Central memory CD4-positive, alpha-beta T cell (primary cell): ENCODE results near the gene MMRN2.
"Not testable (repeated sequence)": the region's sequence is repeated elsewhere in the genome, so short reads cannot be mapped to it uniquely, and the experiment has no call there.

Experiments used
- DNase-seq: peaks from one replicate; pipeline ENCODE4 v3.0.0; 2022

The MMRN2 gene

DNA sequence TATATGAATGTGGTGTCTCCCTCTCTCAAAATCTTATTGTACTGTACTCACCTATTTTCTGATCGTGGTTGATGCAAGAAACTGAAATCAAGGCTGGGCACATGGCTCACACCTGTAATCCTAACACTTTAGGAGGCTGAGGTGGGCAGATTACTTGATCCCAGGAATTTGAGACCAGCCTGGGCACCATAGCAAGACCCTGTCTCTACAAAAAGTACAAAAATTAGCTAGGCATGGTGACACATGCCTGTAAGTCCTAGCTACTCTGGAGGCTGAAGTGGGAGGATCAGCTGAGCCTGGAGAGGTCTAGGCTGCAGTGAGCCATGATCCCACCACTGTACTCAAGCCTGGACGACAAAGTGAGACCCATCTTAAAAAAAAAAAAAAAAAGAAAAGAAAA lies 16.0 kb downstream of the MMRN2 start:
- DNase-seq, result no peak

DNA sequence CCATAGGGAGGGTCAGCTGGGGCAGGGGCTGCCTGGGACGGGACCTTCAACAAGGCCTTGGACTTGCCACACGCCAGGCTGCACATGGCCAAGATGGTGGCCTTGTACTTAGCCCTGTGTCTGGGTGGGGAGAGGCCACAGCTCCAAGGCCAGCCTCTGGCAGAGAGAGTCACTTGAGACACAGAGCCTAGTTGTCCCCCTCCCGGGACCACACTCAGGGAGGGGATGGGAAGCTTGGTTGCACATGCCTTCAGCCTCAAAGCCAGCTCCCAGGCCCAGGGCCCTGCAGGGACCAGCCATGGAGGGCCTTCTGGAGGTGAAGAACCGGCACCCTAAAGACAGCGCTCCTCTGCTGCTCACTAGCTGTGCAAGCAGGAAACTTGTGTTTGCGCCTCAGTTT lies 16.7 kb downstream of the MMRN2 start:
- no peak for DNase-seq

DNA sequence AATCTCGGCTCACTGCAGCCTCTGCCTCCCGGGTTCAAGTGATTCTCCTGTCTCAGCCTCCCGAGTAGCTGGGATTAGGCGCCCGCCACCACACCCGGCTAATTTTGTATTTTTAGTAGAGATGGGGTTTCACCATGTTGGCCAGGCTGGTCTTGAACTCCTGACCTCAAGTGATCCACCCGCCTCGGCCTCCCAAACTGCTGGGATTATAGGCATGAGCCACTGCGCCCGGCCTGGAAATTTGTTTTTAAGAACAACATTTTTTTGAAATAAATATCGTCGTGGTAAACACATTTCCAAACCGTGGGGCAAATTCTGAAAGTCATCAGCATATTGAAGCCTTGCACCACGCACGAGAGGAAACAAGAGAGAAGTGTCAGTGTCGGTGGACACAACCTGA lies 17.3 kb downstream of the MMRN2 start:
- not testable (repeated sequence) for DNase-seq

DNA sequence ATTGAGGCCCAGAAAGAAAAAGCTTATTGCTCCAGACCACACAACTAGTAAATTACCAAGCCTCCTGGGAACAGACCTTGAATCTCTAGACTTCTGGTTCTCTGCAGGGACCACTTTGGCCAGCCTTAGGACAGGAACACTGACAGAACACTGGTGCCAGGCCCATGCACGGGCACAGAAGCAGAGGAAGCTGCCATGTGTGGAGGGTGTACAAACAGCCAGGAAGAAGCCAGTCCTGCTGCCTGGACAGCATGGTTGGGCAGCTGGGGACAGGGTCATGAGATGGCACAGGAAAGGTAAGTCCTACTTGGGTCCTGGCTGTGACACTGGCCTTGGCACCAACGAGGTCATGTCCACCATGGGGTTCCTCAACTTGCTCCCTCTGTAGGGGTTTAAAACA lies 19.2 kb downstream of the MMRN2 start:
- DNase-seq, result no peak

DNA sequence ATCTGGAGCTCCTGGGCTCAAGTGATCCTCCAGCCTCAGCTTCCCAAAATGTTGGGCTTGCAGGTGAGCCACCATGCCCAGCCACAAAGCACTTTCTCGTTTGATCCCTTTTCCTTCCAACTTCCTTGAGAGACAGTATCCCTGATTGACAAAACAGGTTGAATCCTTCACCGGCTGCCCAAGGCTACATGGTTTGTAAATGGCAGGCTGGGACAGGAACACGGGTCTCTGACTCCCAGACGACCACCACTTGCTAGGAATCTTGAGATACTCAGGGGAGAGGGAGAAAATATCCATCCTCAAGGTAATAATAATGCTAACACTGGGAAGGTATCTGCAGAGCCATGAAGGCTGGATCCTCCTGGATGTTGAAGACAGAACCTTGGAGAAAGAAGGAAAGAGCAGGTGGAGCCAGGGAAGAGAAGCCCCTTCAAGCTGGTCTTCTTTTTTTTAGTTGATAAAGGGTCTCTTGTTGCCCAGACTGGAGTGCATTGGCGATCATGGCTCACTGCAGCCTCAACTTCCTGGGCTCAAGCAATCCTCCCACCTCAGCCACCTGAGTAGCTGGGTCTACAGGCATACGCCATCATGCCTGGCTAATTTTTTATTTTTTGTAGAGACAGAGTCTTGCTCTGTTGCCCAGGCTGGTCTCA lies 19.8 kb downstream of the MMRN2 start:
- DNase-seq, result no peak

DNA sequence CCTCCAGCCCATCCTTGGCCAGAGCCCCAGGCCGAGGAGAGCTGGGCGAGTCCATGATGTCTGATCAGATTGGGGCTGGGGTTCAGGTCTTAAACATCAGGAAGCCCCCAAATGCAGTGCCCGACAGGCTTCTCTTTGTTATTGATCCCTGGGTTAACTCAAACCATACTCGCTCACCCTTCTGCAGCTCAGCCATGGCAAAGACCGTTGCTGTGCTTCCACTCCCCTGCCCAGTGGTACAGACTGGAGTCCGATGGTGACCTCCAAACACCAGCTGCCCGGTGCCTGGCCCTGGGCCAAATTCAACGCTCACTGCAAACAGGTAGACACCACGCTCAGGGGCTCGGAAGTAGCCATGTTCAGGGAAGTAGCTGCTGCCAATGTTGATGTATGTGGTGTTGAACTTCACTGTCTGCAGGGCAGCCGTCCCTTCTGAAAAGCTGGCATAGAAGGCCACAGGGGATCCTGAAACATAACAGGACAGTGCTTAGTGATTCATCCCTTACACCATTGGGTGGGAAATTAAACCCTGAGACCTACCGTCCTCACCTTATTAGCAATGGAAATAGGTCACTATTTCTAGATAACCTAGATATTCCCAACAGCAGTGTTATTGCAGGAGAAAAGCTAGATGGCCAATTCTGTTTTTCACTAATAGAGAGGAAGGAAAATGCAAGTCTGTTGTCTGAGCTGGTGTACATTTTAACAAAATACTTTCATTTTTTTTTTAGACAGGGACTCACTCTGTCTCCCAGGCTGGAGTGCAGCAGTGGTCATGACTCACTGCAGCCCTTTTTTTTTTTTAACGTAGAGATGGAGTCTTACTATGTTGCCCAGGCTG lies 20.5 kb downstream of the MMRN2 start:
- no peak for DNase-seq

DNA sequence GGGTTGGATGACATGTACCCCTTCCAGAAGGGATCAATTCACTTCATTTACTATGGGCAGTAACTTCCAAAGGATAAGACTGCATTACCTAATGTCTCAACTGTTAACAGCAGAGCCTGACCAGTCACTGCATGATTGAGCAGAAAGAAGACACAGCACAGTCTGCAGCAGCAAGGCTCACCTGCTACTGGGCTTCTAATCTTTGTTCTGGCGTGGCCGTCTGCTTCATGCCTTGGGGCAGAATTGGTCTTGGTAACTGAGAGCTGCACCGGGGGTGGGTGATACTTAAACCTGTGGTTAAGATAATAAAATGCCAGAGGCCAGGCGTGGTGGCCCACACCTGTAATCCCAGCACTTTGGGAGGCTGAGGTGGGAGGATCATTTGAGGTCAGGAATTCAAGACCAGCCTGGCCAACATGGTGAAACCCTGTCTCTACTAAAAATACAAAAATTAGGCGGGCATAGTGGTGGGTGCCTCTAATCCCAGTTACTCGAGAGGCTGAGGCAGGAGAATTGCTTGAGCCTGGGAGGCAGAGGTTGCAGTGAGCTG lies 23.2 kb downstream of the MMRN2 start:
- not testable (repeated sequence) for DNase-seq

DNA sequence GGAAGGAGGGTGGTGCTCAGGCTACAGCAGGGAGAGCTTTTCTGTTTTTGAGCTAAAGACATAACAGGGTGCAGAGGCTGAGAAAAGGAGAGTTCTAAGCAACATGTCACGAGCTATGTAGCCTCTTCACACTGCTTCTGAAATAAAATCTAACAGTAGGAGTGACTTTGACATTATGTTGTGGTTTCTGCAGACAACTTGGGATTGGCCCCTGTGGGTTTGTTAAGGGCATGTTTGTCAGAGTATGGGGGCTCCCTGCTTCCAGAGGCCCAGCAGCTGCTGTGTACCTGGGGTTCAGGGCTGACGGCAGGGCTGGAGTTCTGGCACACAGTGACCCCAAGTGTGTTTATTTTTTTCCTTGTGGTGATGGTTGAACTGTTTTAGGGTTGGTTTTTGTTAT lies 24.7 kb downstream of the MMRN2 start:
- no peak for DNase-seq

DNA sequence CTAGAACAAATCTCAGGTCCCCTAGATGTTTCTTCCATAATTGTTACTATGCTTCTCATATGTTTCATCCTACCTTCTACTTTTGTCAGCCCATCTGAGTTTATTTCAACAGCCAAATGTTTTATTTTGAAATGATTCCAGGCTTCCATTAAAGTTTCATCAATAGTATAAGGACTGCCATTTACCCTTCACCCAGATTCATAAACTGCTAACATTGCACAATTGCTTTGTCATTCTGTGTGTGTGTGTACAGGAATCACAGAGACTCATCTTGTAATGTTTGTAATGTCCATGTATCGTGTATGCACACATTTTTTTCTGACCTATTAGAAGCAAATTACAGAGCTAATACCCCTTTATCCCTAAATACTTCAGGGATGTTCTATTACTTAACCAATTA lies 25.5 kb downstream of the MMRN2 start:
- no peak for DNase-seq

DNA sequence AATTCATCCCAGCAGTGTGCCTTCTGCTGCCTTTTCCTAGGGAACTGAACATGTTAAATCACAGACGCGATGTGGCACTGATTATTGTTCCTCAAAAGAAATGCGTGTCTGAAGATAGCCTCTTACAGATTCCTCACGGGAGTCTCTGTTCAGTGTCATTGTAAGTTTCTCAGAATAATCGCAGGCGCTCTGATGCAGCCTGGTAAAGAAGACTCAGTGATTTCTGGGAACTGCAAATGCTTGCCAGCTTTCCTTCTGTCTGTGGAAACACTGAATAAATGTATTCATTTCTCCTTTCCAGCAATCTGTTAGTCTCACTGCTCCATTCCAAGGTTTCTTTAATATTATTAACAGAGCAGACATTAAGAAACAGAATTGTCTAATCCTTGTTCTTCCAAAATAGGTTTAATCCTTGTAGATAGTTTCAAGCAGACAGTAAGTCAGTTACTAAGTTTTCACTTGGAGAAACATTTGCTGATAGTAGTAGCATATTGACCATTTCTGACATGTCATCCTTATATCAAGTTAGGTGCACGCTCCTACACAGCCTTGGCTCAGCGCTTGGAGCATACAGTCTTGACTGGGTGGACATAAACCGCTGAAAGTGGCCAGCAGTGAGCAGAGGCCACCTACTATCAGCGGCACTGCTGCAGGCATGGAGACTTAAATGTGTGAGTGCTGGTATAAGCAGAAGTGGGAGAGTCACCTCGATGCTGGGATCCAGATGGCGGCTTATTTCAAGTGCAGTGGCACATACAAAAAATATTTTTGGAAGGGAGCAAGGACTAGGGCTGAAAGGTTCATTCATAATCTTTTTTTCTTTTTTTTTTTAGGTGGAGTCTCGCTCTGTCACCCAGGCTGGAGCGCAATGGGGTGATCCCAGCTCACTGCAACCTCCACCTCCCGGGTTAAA lies 27.7 kb downstream of the MMRN2 start:
- DNase-seq, result no peak

DNA sequence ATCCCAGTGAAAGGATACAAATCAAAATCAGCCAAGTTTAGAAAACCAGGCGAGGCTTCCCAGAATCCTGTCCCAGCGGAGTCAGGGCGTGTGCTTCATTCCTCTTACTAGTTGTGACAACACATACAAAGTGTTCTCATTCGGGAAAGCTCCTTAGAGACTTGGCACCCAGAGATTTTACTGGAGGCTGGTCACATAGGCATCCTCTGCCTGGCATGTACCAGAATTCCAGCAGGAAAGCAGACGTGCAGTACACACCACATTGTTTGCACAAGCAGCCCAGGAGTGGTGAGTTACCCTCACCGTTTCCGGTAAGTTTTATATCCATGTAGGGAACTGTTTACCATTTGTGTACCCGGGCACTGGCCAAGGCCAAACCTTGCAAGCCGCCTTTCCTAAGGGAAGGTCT lies 34.9 kb downstream of the MMRN2 start:
- DNase-seq, result no peak

DNA sequence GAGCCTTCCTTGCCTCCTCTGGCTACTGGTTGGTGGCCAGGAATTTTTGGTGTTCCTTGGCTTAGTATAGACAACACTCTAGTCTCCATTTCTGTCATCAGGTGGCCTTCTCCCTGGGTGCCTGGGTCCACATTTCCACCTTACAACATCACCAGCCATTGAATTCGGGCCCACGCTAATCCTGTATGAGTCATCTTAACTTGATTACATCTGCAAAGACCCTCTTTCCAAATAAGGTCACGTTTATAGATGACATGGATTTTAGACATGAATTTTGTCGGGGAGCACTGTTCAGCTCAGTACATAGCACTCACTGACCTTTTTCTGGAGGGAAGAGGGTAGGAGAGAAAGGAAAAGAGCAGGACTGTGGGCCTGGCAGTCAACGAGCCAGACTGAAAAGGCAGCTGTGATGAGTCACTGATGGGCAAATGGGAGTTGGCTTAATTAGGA lies 39.4 kb downstream of the MMRN2 start:
- no peak for DNase-seq

DNA sequence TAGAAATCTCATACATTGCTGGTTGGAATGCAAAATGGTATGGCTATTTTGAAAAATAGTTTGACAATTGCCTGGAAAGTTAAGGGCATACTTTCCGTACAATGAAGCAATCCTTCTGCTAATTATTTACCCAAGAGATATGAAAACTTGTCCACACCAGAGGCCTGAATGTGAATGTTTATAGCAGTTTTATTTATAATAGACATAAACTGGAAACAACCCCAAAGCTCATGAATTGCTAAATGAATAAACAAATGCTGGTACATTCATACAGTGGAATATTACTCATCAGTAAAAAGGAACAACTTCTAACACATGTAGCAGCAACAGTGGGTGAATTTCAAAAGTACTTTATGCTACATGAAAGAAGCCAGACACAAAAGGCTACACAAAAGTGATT lies 42.7 kb downstream of the MMRN2 start:
- DNase-seq, result no peak

DNA sequence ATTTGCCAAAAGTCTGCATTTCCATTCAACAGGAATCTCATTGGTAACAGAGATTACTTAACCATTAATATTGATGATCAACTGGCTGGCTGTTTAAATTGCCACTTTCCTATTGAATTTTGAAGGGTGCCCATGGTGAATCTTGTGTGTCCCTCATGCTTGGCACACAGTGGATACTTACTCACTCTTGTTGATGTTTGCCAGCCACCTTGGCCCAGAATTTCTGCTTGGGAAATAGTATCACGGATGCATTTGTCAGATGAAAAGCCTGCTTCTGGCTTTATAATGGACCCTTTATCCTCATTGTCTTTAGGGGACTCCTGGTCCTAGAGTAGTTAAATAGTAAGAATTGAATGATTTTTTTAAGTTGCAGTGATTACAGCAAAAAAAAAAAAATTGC lies 52.0 kb downstream of the MMRN2 start:
- DNase-seq, result no peak

DNA sequence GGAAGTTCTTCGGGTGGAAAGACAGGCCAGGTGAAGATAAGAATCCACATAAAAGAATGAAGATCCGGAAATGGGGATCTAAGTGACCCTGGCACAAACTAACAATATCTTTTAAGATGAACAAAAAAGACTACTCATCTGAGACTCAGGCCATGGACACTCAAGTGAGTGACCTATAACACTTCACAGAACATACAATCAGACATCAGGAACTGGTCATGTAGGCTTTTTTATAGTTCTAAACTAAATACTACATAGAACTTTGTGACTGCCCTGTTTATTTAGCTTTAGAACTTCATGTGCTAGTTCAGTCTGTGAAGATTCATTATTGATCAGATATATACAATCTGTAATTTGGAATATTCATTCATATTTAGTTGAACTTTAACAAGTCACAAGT lies 52.8 kb downstream of the MMRN2 start:
- no peak for DNase-seq

DNA sequence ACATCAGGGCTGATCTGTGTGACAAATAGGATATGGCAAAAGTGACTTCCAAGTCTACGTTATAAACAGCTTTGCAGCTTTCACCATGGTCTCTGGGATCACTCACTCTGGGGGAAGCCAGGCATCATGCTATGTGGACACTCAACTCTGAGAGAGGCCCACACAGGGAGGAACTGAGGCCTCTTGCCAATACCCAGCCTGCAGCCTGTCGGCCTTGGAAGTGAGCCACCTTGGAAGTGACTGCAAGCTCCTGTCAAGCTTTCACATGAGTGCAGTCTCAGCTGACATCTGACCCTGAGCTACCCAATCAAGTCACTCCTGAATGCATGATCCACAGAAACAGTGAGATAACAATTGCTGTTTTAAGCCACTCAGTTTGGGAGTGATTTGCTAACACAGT lies 56.5 kb downstream of the MMRN2 start:
- DNase-seq, result no peak

DNA sequence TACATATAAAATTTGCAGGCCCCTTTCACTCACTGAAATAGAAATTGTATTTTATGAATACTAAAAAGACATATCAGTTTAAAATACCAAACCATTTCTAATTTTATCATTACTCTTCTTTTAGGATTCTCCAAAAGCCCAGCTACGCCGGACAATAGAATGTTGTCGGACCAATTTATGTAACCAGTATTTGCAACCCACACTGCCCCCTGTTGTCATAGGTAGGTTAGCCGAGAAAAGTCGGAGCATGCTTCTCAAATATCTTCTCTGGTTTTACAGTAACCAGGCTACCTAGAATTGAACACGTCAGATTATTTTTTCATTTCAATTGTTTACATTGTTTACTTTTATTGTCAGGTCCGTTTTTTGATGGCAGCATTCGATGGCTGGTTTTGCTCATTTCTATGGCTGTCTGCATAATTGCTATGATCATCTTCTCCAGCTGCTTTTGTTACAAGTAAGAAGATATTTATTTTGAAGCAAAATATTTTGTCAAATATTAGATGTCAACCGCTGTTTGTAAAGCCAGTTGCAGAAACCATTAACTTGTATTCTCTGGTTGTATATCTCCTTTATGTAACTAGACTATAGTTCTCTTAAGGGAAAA lies 57.6 kb downstream of the MMRN2 start:
- DNase-seq, result peak; percentile 14

DNA sequence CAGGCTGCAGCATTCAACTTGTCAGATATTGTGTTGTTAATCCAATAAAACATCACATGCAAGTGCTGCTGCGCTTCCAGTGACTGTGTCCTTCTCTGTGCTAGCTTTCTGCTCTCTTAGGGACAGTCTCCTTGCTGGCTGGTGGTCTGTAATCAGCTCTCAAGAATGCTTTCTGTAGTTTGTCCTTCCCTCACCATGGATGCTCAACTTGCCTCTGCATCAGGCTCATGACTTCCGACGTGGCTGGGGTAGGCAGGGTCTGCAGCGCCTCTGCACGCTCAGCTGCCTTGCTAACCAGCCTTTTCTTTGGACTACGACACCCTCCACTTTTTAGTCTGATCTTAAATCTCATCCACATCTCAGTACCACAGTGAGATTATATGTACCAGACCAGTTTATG lies 58.3 kb downstream of the MMRN2 start:
- DNase-seq, result no peak

DNA sequence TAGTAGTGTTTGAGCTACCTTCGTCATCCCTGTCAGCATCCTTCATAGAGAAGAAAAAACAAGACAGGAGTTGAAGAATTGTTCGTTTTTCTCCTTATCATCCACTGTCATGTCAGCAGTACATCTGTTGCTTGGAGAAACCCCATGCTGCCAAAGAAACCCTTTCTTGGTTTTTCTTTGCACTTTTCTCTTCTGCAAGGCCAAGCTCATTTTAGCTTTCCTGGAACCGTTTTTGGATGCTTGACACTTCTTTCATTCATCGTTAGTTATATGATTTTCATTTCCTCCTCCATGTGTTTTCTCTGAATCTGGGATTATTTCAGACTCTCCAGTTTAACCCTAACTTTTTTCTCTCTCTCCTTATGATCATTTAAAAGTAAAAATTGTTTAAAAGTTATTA lies 58.9 kb downstream of the MMRN2 start:
- DNase-seq, result no peak

DNA sequence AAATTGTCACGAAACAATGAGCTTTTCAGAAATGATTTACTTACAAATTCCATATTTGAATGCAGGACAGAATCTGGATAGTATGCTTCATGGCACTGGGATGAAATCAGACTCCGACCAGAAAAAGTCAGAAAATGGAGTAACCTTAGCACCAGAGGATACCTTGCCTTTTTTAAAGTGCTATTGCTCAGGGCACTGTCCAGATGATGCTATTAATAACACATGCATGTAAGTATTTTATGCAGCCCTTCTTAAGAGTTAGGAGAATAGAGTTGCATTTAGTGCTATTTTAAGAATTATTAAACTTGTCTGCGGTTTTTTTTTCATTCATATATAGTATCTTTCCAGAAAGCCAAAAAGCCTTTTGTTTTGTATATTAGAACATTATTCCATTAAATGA lies 67.4 kb downstream of the MMRN2 start:
- no peak for DNase-seq

DNA sequence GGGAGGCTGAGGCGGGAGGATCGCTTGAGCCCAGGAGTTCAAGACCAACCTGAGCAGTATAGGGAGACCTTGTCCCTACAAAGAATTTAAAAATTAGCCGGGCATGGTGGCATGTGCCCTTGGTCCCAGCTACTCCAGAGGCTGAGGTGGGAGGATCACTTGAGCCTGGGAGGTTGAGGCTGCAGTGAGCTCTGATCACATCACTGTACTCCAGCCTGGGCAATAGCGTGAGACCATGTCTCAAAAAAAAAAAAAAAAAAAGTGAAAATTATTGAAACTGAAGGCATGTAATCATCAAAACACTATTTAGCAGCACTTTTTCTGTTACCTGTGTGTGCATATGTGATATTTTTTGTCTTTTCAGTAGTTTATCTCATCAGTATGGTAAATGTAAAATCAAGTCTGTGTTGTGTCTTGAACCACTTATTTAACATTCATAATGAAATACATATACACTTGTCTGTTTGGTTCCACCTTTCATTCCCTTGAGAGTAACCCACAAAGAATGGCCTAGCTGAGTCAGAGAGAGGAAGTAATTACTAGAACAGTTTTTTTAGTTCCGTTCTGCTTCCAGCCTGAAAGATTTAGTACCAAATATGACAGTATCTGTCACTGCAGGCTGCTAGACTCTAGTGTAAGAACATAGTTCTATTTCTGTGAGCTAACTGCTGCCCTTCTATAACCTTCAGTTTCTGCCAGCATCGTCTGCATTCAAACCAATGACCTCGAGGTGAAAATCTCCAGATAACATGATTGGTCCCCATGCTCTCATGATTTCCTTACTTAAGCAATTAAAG lies 68.6 kb downstream of the MMRN2 start:
- no peak for DNase-seq
